Stomach (tissue), 4 donors: ENCODE results near the gene MAP2K1.

Source experiments
- CTCF ChIP-seq, 7 experiments: fragments of 450-650 bp in 4 of 7; fragments of 200-600 bp in 3 of 7; sonication (generic) in 3 of 7; IDR thresholded peaks; one replicate each; pipeline ENCODE4 v1.5.1; 2016 to 2019; ENCODE audit warnings: antibody characterized with exemption in 7 of 7, control low read depth in 2 of 7, mild to moderate bottlenecking in 1 of 7
- EP300 ChIP-seq: sonication (generic); formaldehyde crosslinking; IDR thresholded peaks from one replicate; pipeline ENCODE4 v1.6.1; 2017; ENCODE audit warnings: antibody characterized with exemption
- POLR2A ChIP-seq, 4 donors: fragments of 450-650 bp; IDR thresholded peaks; one replicate each; pipeline ENCODE4 v1.6.1; 2016; ENCODE audit warnings: antibody characterized with exemption in 4 of 4, control low read depth in 2 of 4, mild to moderate bottlenecking in 1 of 4, moderate library complexity in 1 of 4
- POLR2AphosphoS5 ChIP-seq, 3 donors: sonication (generic); formaldehyde crosslinking; IDR thresholded peaks; one replicate each; pipeline ENCODE4 v1.6.1; 2016; ENCODE audit warnings: antibody characterized with exemption in 3 of 3

GRCh38 chr15:66482539-66482938 is 95.8 kb downstream of the MAP2K1 start:
- TF ChIP-seq POLR2A (IDR thresholded peaks at IDR 0.05) (no peak), CTCF (IDR thresholded peaks at IDR 0.05) (no peak), EP300 (no peak), POLR2AphosphoS5 (IDR thresholded peaks at IDR 0.05) (no peak)
